Upper lobe of left lung (tissue), 6 donors: ENCODE data around the gene TMEM37. TPM values are rescaled to one million over a fixed set of nuclear protein-coding genes. Genes with fewer than 3 reads are reported as not detected.

ENCODE experiments used
- ATAC-seq, 2 donors: fragments of 200-7000 bp; cut with Tn5 transposase; one replicate each; pipeline ENCODE4 v1.9.1; 2022; ENCODE audit warnings: mild to moderate bottlenecking in 2 of 2, moderate library complexity in 2 of 2; ENCODE audit not compliant: low FRiP score in 2 of 2
- DNase-seq, 2 donors: peaks; one replicate each; pipeline ENCODE4 v3.0.0-alpha.2; 2019 to 2020
- H3K27ac ChIP-seq, 4 donors: fragments of 200-600 bp; sonication (generic); one replicate each; pipeline ENCODE4 v1.5.1; 2016 to 2019
- H3K27me3 ChIP-seq, 4 donors: fragments of 200-600 bp; sonication (generic); one replicate each; pipeline ENCODE4 v1.5.1; 2017 to 2019
- H3K36me3 ChIP-seq, 4 donors: fragments of 200-600 bp; sonication (generic); one replicate each; pipeline ENCODE4 v1.5.1; 2016 to 2019
- H3K4me1 ChIP-seq, 4 donors: fragments of 200-600 bp; sonication (generic); one replicate each; pipeline ENCODE4 v1.5.1; 2018 to 2019
- H3K4me3 ChIP-seq, 4 donors: fragments of 200-600 bp; sonication (generic); one replicate each; pipeline ENCODE4 v1.5.1; 2017 to 2019; ENCODE audit warnings: mild to moderate bottlenecking in 2 of 4, moderate library complexity in 1 of 4
- H3K9me3 ChIP-seq, 4 donors: fragments of 200-600 bp; sonication (generic); one replicate each; pipeline ENCODE4 v1.5.1; 2018 to 2019
- CTCF ChIP-seq, 6 experiments: fragments of 450-650 bp in 4 of 6; fragments of 200-600 bp in 2 of 6; sonication (generic) in 2 of 6; IDR thresholded peaks; one replicate each; pipeline ENCODE4 v1.5.1; 2016 to 2019; ENCODE audit warnings: antibody characterized with exemption in 6 of 6
- EP300 ChIP-seq, 4 donors: sonication (generic); formaldehyde crosslinking; IDR thresholded peaks; one replicate each; pipeline ENCODE4 v1.5.1; 2017; ENCODE audit warnings: antibody characterized with exemption in 4 of 4, control low read depth in 2 of 4
- POLR2A ChIP-seq, 4 donors: fragments of 450-650 bp; IDR thresholded peaks; one replicate each; pipeline ENCODE4 v1.5.1; 2016 to 2017; ENCODE audit warnings: antibody characterized with exemption in 4 of 4, mild to moderate bottlenecking in 2 of 4
- POLR2AphosphoS5 ChIP-seq, 2 donors: sonication (generic); formaldehyde crosslinking; IDR thresholded peaks; one replicate each; pipeline ENCODE4 v1.5.1; 2017; ENCODE audit warnings: antibody characterized with exemption in 2 of 2
- WGBS, 2 donors: methylation state at CpG; one replicate each; pipeline ENCODE4 v1.1.5; 2017 to 2018; 5-methylcytosine and 5-hydroxymethylcytosine counted together
- total RNA-seq, 6 donors: library from RNA; depleted of rRNA in 4 of 6; stranded (reverse); fragments of >200 nt in 4 of 6; gene quantifications; one replicate each; pipeline versions ENCODE4 v1.1.0 to v1.2.1, GENCODE V29; 2016 to 2021
- donor health status: DM: no; HTN: no; CAD: no; lungs with moderate emphysema.
- donor health status: DM: no; HTN: yes; CAD: no; lungs with severe emphysema.

Gene TMEM37
- total RNA-seq, 6 donors from 2014 or later = 9.3 to 28.5 (median 14.5) TPM

- DNase-seq (no peak), ATAC-seq (no peak)
- Histone ChIP-seq H3K36me3 (no peaks in the 10 kb centered on the region), H3K27me3 (no peaks in the 10 kb centered on the region), H3K27ac (no peak overlapping the region), H3K4me1 (peaks cover 8 to 25% (median 16%) of the 10 kb centered on the region in 4 donors), H3K9me3 (no peaks in the 10 kb centered on the region), H3K4me3 (no peak overlapping the region)
- WGBS, 2 donors = 77 to 84% methylated on average over 8 of the region's 8 CpGs
- TF ChIP-seq CTCF (IDR thresholded peaks at IDR 0.05) = no peak
- TF ChIP-seq EP300 (IDR thresholded peaks at IDR 0.05) = no peak
- TF ChIP-seq POLR2A (IDR thresholded peaks at IDR 0.05) = no peak
- no peak for TF ChIP-seq POLR2AphosphoS5 (IDR thresholded peaks at IDR 0.05)
Observed at GRCh38 chr2:119472749-119473148, 41.1 kb downstream of the TMEM37 start.

- no peaks in the 10 kb centered on the region for H3K27me3 ChIP-seq
- H3K4me1 ChIP-seq = peaks cover 7 to 19% (median 13%) of the 10 kb centered on the region in 4 donors
- TF ChIP-seq EP300 (IDR thresholded peaks at IDR 0.05) (no peak), CTCF (IDR thresholded peaks at IDR 0.05) (no peak), POLR2A (IDR thresholded peaks at IDR 0.05) (no peak), POLR2AphosphoS5 (IDR thresholded peaks at IDR 0.05) (no peak)
- H3K36me3 ChIP-seq = no peaks in the 10 kb centered on the region
- H3K9me3 ChIP-seq = no peaks in the 10 kb centered on the region
- no peak overlapping the region for H3K4me3 ChIP-seq
- ATAC-seq = no peak
- WGBS, 2 donors = 92 to 93% methylated on average over 9 to 16 of the region's 16 CpGs
- no peak overlapping the region for H3K27ac ChIP-seq
- peak in 1 of 2 donors; percentile 20 for DNase-seq
Observed at GRCh38 chr2:119473621-119474370, 42.1 kb downstream of the TMEM37 start.

GRCh38 chr2:119474371-119475224 lies 42.9 kb downstream of the TMEM37 start:
- H3K4me3 ChIP-seq = no peak overlapping the region

GRCh38 chr2:119475225-119475856 lies 43.7 kb downstream of the TMEM37 start:
- H3K4me3 ChIP-seq = no peak overlapping the region
- DNase-seq = peak in 1 of 2 donors; percentile 15
- no peaks in the 10 kb centered on the region for H3K27me3 ChIP-seq
- TF ChIP-seq POLR2AphosphoS5 (IDR thresholded peaks at IDR 0.05) = no peak
- no peak for TF ChIP-seq CTCF (IDR thresholded peaks at IDR 0.05)
- TF ChIP-seq EP300 (IDR thresholded peaks at IDR 0.05) = no peak
- no peak for TF ChIP-seq POLR2A (IDR thresholded peaks at IDR 0.05)
- no peak overlapping the region for H3K27ac ChIP-seq
- H3K36me3 ChIP-seq = no peaks in the 10 kb centered on the region
- H3K4me1 ChIP-seq = peaks cover 5 to 9% (median 8%) of the 10 kb centered on the region in 4 donors
- no peak for ATAC-seq
- no peaks in the 10 kb centered on the region for H3K9me3 ChIP-seq
- WGBS, 2 donors = 88 to 89% methylated on average over 9 of the region's 9 CpGs

More at GRCh38 chr2:119474371-119475224, 42.9 kb downstream of the TMEM37 start:
- peak in 1 of 2 donors; percentile 12 for DNase-seq
- H3K27ac ChIP-seq = no peak overlapping the region
- no peak for ATAC-seq
- H3K4me1 ChIP-seq = peaks cover 5 to 14% (median 9%) of the 10 kb centered on the region in 4 donors
- WGBS, 2 donors = 89 to 91% methylated on average over 11 to 17 of the region's 17 CpGs
- no peaks in the 10 kb centered on the region for H3K9me3 ChIP-seq
- TF ChIP-seq POLR2AphosphoS5 (IDR thresholded peaks at IDR 0.05) = no peak
- no peak for TF ChIP-seq POLR2A (IDR thresholded peaks at IDR 0.05)
- no peak for TF ChIP-seq EP300 (IDR thresholded peaks at IDR 0.05)
- TF ChIP-seq CTCF (IDR thresholded peaks at IDR 0.05) = no peak
- H3K27me3 ChIP-seq = no peaks in the 10 kb centered on the region
- no peaks in the 10 kb centered on the region for H3K36me3 ChIP-seq
